ENCODE results near the gene MACIR. TPM values are rescaled to one million over a fixed set of nuclear protein-coding genes. Genes with fewer than 3 reads are reported as not detected.

Gene MACIR
- total and polyA plus RNA-seq, 10 of the 15 experiments (the other 5 are each of a cell fraction or from before 2014, with no cell fraction given), result 2.1 to 16.1 (median 10.8) TPM

DNA sequence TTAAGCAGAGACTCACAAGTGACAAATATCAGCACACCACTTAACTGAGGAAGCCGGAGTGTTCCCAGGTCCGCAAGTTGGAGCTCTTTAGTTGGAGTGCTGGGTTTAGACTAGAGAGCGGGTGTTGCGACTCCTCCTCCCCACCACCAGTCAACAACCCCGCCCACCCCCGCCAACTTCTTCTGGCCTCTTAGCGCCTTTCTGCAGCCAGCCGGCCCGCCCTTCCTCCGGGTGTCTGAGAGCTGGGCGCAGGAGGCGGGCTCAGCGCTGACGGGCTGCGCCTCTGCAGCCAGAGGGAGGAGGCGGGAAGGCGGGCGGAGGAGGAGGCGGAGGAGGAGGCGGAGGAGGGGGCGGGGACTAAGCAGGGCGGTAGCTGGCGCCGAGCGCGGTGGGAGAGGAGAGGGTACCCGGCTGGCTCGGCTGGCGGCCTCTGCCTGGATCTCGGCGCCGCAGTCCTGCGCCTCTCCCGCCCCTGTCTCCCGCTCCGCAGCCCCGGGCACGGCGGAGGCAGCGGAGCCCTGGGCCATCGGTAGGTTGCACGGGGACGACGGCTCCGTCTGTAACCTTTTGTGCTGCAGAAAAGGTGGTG, at the start of gene MACIR (continued):
- TF ChIP-seq HDGF (IDR thresholded peaks at IDR 0.05) (peak; percentile 97), TARDBP (IDR thresholded peaks at IDR 0.05; ENCODE audit: borderline replicate concordance) (no peak), EGR1 (IDR thresholded peaks at IDR 0.05; ENCODE audit: borderline replicate concordance in 1 of 2, low read depth in 2 of 2, low read length in 2 of 2) (peak in 1 of 2 experiments; percentile 96; a peak in 2 of 3 replicates), CBFB (IDR thresholded peaks at IDR 0.05; ENCODE audit: low read depth) (0 out of 2 replicates have a peak, but pooled peaks have one; percentile 8), POLR2A (IDR thresholded peaks at IDR 0.05; ENCODE audit: low read depth, low read length) (peak; percentile 82)
- TF ChIP-seq, protein P1, sequence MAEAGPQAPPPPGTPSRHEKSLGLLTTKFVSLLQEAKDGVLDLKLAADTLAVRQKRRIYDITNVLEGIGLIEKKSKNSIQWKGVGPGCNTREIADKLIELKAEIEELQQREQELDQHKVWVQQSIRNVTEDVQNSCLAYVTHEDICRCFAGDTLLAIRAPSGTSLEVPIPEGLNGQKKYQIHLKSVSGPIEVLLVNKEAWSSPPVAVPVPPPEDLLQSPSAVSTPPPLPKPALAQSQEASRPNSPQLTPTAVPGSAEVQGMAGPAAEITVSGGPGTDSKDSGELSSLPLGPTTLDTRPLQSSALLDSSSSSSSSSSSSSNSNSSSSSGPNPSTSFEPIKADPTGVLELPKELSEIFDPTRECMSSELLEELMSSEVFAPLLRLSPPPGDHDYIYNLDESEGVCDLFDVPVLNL (IDR thresholded peaks at IDR 0.05; ENCODE audit: low read depth, low read length), result peak; percentile 37; the same call in 1 of the 2 replicates
- TF ChIP-seq, protein P2, sequence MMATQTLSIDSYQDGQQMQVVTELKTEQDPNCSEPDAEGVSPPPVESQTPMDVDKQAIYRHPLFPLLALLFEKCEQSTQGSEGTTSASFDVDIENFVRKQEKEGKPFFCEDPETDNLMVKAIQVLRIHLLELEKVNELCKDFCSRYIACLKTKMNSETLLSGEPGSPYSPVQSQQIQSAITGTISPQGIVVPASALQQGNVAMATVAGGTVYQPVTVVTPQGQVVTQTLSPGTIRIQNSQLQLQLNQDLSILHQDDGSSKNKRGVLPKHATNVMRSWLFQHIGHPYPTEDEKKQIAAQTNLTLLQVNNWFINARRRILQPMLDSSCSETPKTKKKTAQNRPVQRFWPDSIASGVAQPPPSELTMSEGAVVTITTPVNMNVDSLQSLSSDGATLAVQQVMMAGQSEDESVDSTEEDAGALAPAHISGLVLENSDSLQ (IDR thresholded peaks at IDR 0.05), result peak; percentile 49; the same call in 1 of the 2 replicates

DNA sequence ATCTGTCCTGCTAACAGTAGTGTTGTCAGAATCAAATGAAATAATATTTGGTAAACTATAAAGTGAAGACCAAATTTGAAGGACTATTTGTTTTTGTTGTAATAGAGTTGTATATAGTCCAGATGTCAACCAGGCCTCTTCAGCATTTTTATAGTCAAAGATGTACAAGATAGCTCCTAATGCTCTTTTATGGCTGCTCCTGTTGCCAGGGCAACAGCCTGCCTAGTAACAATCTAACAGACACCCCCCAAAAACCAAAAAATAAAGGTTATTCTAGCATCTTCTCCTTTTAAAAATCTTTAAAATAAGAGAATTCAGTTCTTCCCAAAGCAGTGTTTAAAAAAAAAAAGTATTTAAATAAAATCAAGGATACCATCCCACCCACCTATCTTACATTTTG, 49.5 kb upstream of the MACIR start:
- Histone ChIP-seq H3K9me3 (replicated peaks; ENCODE audit: control insufficient read depth, insufficient read depth, low read length) (no peaks in the 10 kb centered on the region), H3K27ac (ENCODE audit: control insufficient read depth, insufficient read depth) (no peak overlapping the region), H4K20me1 (ENCODE audit: control insufficient read depth, insufficient read depth) (no peaks in the 10 kb centered on the region), H2AFZ (ENCODE audit: control insufficient read depth, low read depth, low read length) (no peak overlapping the region), H3K4me2 (ENCODE audit: control insufficient read depth, insufficient read depth) (no peak overlapping the region), H3K4me1 (ENCODE audit: control insufficient read depth, insufficient read depth, low read length) (no peaks in the 10 kb centered on the region), H3K36me3 (ENCODE audit: control insufficient read depth in 2 of 2, insufficient read depth in 2 of 2, low read length in 1 of 2) (no peaks in the 10 kb centered on the region; a peak in 1 of 4 replicates), H3K79me2 (ENCODE audit: control insufficient read depth, insufficient read depth, low read length) (no peaks in the 10 kb centered on the region), H3K9ac (ENCODE audit: control insufficient read depth, insufficient read depth, low read length) (no peak overlapping the region), H3K4me3 (no peak overlapping the region), H3K27me3 (replicated peaks in 1 of 2; ENCODE audit: control insufficient read depth in 2 of 2, insufficient read depth in 2 of 2, low read length in 1 of 2) (no peaks in the 10 kb centered on the region)
- POLR2A ChIA-PET, result interaction anchor here (1.2 kb wide), 1 partner anchor 89 kb away, joined by 4 read pairs; the partner anchor contains the start of gene GIN1
- ATAC-seq, result no peak
- FAIRE-seq, result no peak
- SMC1A ChIA-PET (ENCODE audit: uncharacterized antibody, unreplicated experiment), result no interaction called here
- intact Hi-C loops (cut with micrococcal nuclease; ENCODE audit: unreplicated experiment) (no loop called here), in situ Hi-C loops (cut with MboI) (no loop called here)
- RAD21 ChIA-PET (ENCODE audit: unreplicated experiment), result interaction anchor here (0.8 to 1.4 kb wide), 2 partner anchors 14 to 70 kb away, joined by 3 to 4 read pairs; no protein-coding TSS in a partner anchor
- no TSS peak for BruUV-seq (replicated peaks)
- TF ChIP-seq, protein P3, sequence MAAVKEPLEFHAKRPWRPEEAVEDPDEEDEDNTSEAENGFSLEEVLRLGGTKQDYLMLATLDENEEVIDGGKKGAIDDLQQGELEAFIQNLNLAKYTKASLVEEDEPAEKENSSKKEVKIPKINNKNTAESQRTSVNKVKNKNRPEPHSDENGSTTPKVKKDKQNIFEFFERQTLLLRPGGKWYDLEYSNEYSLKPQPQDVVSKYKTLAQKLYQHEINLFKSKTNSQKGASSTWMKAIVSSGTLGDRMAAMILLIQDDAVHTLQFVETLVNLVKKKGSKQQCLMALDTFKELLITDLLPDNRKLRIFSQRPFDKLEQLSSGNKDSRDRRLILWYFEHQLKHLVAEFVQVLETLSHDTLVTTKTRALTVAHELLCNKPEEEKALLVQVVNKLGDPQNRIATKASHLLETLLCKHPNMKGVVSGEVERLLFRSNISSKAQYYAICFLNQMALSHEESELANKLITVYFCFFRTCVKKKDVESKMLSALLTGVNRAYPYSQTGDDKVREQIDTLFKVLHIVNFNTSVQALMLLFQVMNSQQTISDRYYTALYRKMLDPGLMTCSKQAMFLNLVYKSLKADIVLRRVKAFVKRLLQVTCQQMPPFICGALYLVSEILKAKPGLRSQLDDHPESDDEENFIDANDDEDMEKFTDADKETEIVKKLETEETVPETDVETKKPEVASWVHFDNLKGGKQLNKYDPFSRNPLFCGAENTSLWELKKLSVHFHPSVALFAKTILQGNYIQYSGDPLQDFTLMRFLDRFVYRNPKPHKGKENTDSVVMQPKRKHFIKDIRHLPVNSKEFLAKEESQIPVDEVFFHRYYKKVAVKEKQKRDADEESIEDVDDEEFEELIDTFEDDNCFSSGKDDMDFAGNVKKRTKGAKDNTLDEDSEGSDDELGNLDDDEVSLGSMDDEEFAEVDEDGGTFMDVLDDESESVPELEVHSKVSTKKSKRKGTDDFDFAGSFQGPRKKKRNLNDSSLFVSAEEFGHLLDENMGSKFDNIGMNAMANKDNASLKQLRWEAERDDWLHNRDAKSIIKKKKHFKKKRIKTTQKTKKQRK (IDR thresholded peaks at IDR 0.05; ENCODE audit: low read depth, low read length), result no peak
- TF ChIP-seq, protein P4, sequence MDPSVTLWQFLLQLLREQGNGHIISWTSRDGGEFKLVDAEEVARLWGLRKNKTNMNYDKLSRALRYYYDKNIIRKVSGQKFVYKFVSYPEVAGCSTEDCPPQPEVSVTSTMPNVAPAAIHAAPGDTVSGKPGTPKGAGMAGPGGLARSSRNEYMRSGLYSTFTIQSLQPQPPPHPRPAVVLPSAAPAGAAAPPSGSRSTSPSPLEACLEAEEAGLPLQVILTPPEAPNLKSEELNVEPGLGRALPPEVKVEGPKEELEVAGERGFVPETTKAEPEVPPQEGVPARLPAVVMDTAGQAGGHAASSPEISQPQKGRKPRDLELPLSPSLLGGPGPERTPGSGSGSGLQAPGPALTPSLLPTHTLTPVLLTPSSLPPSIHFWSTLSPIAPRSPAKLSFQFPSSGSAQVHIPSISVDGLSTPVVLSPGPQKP (IDR thresholded peaks at IDR 0.05; ENCODE audit: low read depth, low read length), result no peak
- TF ChIP-seq CBFB (IDR thresholded peaks at IDR 0.05; ENCODE audit: low read depth) (no peak), JUNB (IDR thresholded peaks at IDR 0.05) (no peak)
- no peak for DNase-seq (ENCODE audit: low read depth, low spot score)
- CTCF ChIA-PET, result interaction anchor here (0.9 to 1.9 kb wide), 2 partner anchors 16 to 428 kb away, joined by 3 to 8 read pairs; no protein-coding TSS in a partner anchor
